OCI-LY7 (cell line): ENCODE data around the gene IPO13. TPM values are rescaled to one million over a fixed set of nuclear protein-coding genes. Genes with fewer than 3 reads are reported as not detected.

ENCODE experiments used
- Bru-seq: library from RNA; stranded (reverse); fragments of 400-500 nt; gene quantifications from one replicate; lab custom pipeline; 2021; lab: Mats Ljungman, UMichigan
- BruChase-seq, 2 experiments: library from RNA; stranded (reverse); fragments of 400-500 nt; gene quantifications; one replicate each; lab custom pipeline; 2021; lab: Mats Ljungman, UMichigan
- BruUV-seq: library from RNA; stranded (reverse); fragments of 400-500 nt; replicated peaks from 2 replicates; lab custom pipeline; 2021; lab: Mats Ljungman, UMichigan
- CTCF ChIA-PET: fragments of 300-600 bp; sonication (Branson Sonifier 250); formaldehyde crosslinking; loops from one replicate; lab custom pipeline; 2022; ENCODE audit warnings: antibody characterized with exemption; ENCODE audit not compliant: unreplicated experiment; lab: Charles Lee
- POLR2A ChIA-PET: fragments of 300-600 bp; sonication (Branson Sonifier 250); formaldehyde crosslinking; loops from one replicate; lab custom pipeline; 2022; ENCODE audit warnings: antibody characterized with exemption; lab: Charles Lee
- DNase-seq: peaks from one replicate; pipeline ENCODE4 v3.0.0-alpha.2; 2015; ENCODE audit warnings: low spot score
- H2AFZ ChIP-seq: fragments of 200-600 bp; sonication (generic), shearing (Covaris generic); 2 replicates; pipeline ENCODE4 v1.6.1; 2014; ENCODE audit warnings: mild to moderate bottlenecking, antibody characterized with exemption, low read length, moderate library complexity
- H3K27ac ChIP-seq: fragments of 200-600 bp; sonication (generic); 2 replicates; pipeline ENCODE4 v1.5.1; 2014; ENCODE audit warnings: mixed run types, low read depth, mild to moderate bottlenecking, moderate library complexity, low read length, inconsistent platforms; ENCODE audit not compliant: poor library complexity, severe bottlenecking
- H3K36me3 ChIP-seq: fragments of 200-600 bp; sonication (generic); 2 replicates; pipeline ENCODE4 v1.6.1; 2014; ENCODE audit warnings: mild to moderate bottlenecking, antibody characterized with exemption, low read length, moderate library complexity, mixed read lengths; ENCODE audit not compliant: insufficient read depth
- H3K4me1 ChIP-seq: fragments of 200-600 bp; sonication (generic); 2 replicates; pipeline ENCODE4 v1.5.1; 2014; ENCODE audit warnings: mild to moderate bottlenecking, low read length; ENCODE audit not compliant: insufficient read depth, poor library complexity, severe bottlenecking
- H3K4me2 ChIP-seq: fragments of 200-600 bp; sonication (generic); 2 replicates; pipeline ENCODE4 v1.6.1; 2014; ENCODE audit warnings: mild to moderate bottlenecking, low read length
- H3K4me3 ChIP-seq: fragments of 200-600 bp; sonication (generic); 2 replicates; pipeline ENCODE4 v1.5.1; 2014; ENCODE audit warnings: mild to moderate bottlenecking, low read depth, low read length; ENCODE audit not compliant: poor library complexity, severe bottlenecking
- H3K79me2 ChIP-seq: fragments of 200-600 bp; sonication (generic); 2 replicates; pipeline ENCODE4 v1.6.1; 2016; ENCODE audit warnings: low read depth, mild to moderate bottlenecking, low read length, moderate library complexity, mixed read lengths; ENCODE audit not compliant: insufficient read depth
- H3K9me2 ChIP-seq: fragments of 200-600 bp; sonication (generic); 2 replicates; pipeline ENCODE4 v1.6.1; 2016; ENCODE audit warnings: mild to moderate bottlenecking, low read length, mixed read lengths; ENCODE audit not compliant: insufficient read depth
- H3K9me3 ChIP-seq: fragments of 200-600 bp; sonication (generic); 2 replicates; pipeline ENCODE4 v1.6.1; 2014; ENCODE audit warnings: mild to moderate bottlenecking, mixed run types, low read length, mixed read lengths
- H4K20me1 ChIP-seq: fragments of 200-600 bp; sonication (generic); 2 replicates; pipeline ENCODE4 v1.6.1; 2014; ENCODE audit warnings: mild to moderate bottlenecking, antibody characterized with exemption, low read length, moderate library complexity, mixed read lengths; ENCODE audit not compliant: insufficient read depth
- EZH2phosphoT487 ChIP-seq: fragments of 200-600 bp; sonication (generic); IDR thresholded peaks from 2 replicates; pipeline ENCODE4 v1.6.1; 2018; ENCODE audit warnings: low read depth, borderline replicate concordance, mild to moderate bottlenecking, mixed run types, antibody characterized with exemption, low read length, moderate library complexity, mixed read lengths
- intact Hi-C: fragments of 100-400 bp; cut with micrococcal nuclease; formaldehyde crosslinking; loops from one replicate; pipeline ENCODE4 v1.10.0; 2022; ENCODE audit not compliant: unreplicated experiment
- long read RNA-seq: library from polyadenylated mRNA; stranded (forward); transcript quantifications from one replicate; pipeline ENCODE4 v2.0.0, GENCODE V29; 2022
- total RNA-seq, 2 experiments: library from RNA; depleted of rRNA in 1 of 2; stranded (reverse); fragments of >200 nt in 1 of 2; shearing (Covaris generic) in 1 of 2; gene quantifications; 2 replicates each; pipeline ENCODE4 v1.2.3, GENCODE V29; 2014 to 2022
- TF ChIP-seq, protein P1 (sequence below): fragments of 200-600 bp; sonication (generic); conservative IDR thresholded peaks from 2 replicates; pipeline ENCODE4 v1.5.1; 2014; ENCODE audit warnings: mild to moderate bottlenecking, antibody characterized with exemption, low read length, moderate library complexity, mixed read lengths

Gene IPO13, protein sequence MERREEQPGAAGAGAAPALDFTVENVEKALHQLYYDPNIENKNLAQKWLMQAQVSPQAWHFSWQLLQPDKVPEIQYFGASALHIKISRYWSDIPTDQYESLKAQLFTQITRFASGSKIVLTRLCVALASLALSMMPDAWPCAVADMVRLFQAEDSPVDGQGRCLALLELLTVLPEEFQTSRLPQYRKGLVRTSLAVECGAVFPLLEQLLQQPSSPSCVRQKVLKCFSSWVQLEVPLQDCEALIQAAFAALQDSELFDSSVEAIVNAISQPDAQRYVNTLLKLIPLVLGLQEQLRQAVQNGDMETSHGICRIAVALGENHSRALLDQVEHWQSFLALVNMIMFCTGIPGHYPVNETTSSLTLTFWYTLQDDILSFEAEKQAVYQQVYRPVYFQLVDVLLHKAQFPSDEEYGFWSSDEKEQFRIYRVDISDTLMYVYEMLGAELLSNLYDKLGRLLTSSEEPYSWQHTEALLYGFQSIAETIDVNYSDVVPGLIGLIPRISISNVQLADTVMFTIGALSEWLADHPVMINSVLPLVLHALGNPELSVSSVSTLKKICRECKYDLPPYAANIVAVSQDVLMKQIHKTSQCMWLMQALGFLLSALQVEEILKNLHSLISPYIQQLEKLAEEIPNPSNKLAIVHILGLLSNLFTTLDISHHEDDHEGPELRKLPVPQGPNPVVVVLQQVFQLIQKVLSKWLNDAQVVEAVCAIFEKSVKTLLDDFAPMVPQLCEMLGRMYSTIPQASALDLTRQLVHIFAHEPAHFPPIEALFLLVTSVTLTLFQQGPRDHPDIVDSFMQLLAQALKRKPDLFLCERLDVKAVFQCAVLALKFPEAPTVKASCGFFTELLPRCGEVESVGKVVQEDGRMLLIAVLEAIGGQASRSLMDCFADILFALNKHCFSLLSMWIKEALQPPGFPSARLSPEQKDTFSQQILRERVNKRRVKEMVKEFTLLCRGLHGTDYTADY
- total RNA-seq (2014; rRNA removed; shearing (Covaris generic)), result 13.1 and 17.8 TPM in 2 replicates
- total RNA-seq (2022), result 24.1 and 26.5 TPM in 2 replicates
- Bru-seq, nascent RNA, result percentile 49 among the genes with signal in this experiment
- BruChase-seq, experiment 1, labeled RNA remaining after a 6-hour chase, result percentile 61 among the genes with signal in this experiment
- percentile 64 among the genes with signal in this experiment for BruChase-seq, experiment 2, labeled RNA remaining after a 2-hour chase
- long read RNA-seq, transcript IPO13-202 (20 exons, 3,894 nt), result major isoform, 33 of 52 reads
- long read RNA-seq, partial matches to known transcripts, result 10 of 52 reads
- long read RNA-seq, other reads (novel, unspliced or antisense), result 9 of 52 reads

DNA sequence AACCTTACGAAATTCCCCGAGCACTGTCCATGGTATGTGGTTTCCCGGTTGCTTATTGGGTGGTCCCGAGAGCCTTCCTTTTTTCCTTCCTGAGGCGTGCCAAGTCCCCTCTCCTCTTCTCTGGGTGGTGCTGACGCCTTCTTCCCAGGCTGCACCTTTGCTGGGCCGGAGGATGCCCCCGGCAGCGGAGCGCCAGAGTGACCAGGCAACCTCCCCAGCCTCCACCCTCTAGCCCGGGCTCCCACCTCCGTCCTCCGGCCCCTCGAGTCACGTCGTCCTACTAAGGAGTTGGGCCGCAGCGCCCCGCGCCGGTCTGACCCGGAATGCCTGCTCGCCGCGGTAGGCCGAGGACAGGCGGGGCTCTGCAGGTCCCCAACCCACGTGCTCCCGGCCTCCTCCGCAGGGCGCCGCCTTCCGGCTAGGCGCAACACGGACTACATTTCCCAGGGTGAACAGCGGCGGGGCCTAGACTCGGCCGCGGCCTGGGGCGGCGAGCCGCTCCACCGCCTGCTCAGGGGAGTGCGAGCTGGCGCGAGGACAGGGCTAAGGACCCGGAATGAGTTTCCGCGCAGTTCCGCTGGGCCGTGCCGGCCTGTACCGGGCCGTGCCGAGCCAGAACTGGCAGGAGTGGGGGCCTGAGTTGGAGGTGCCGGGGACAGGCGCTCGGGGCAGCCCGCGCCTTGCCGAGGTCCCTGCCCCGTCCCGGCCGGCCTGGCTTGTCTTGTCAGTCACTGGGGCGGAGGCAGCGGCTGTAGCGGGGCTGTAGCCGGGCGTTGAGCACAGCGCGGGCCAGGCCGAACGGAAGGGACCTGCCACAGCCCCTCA, at the start of gene IPO13:
Gene IPO13 (plus strand): TSS at position 715 of the 825 bp plus-strand sequence. CDS start 651 bp downstream, outside the sequence.
- Histone ChIP-seq H3K9me2 (no peaks in the 10 kb centered on the region), H3K9me3 (no peaks in the 10 kb centered on the region), H3K4me1 (peaks cover 22% of the 10 kb centered on the region), H3K4me2 (peak within 1 kb of the TSS; percentile 91), H3K36me3 (peaks cover 18% of the 10 kb centered on the region; the same call in 1 of the 2 replicates), H3K79me2 (peaks cover 3% of the 10 kb centered on the region; the same call in 1 of the 2 replicates), H2AFZ (peak within 1 kb of the TSS; percentile 88), H3K27ac (peak within 1 kb of the TSS; percentile 56), H4K20me1 (no peaks in the 10 kb centered on the region), H3K4me3 (peak within 1 kb of the TSS; percentile 76)
- no peak for TF ChIP-seq EZH2phosphoT487
- TF ChIP-seq, protein P1, sequence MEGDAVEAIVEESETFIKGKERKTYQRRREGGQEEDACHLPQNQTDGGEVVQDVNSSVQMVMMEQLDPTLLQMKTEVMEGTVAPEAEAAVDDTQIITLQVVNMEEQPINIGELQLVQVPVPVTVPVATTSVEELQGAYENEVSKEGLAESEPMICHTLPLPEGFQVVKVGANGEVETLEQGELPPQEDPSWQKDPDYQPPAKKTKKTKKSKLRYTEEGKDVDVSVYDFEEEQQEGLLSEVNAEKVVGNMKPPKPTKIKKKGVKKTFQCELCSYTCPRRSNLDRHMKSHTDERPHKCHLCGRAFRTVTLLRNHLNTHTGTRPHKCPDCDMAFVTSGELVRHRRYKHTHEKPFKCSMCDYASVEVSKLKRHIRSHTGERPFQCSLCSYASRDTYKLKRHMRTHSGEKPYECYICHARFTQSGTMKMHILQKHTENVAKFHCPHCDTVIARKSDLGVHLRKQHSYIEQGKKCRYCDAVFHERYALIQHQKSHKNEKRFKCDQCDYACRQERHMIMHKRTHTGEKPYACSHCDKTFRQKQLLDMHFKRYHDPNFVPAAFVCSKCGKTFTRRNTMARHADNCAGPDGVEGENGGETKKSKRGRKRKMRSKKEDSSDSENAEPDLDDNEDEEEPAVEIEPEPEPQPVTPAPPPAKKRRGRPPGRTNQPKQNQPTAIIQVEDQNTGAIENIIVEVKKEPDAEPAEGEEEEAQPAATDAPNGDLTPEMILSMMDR, result peak; percentile 84
- ChIA-PET POLR2A (interaction anchor here (0.6 to 1.2 kb wide), 8 partner anchors 24 to 296 kb away, joined by 3 to 4 read pairs (median 3); partner anchors contain the start of genes KDM4A and SLC6A9), CTCF (interaction anchor here (1.3 to 2.0 kb wide), 3 partner anchors 12 to 183 kb away, joined by 4 to 13 read pairs (median 4); no protein-coding TSS in a partner anchor)
- intact Hi-C loops, result loop anchor here (1.0 kb wide), 2 partner anchors 28 to 84 kb away; partner anchors contain the start of gene ATP6V0B
- BruUV-seq, result no TSS peak
- DNase-seq, result peak; percentile 97

DNA sequence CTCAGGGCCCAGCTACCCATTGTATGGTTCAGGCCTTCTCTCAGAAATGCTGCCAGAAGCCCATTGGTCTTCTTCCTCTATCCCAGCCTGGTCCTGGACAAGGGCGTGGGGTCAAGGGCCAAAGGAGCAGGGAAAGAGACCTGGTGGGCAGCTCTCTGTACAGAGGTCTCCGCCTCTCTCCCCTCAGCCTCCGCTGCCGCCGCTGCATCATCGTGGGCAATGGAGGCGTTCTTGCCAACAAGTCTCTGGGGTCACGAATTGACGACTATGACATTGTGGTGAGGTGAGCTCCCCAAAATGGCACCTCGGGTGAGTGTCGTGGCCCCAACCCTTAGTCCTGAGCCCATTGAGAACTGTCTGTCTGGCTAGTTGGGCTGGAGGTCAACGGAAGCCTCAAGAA, 47.8 kb upstream of the IPO13 start:
- Histone ChIP-seq H2AFZ (no peak overlapping the region), H3K4me2 (no peak overlapping the region), H3K36me3 (peaks cover 4% of the 10 kb centered on the region; the same call in 1 of the 2 replicates), H3K9me2 (no peaks in the 10 kb centered on the region), H3K79me2 (no peaks in the 10 kb centered on the region), H4K20me1 (no peaks in the 10 kb centered on the region), H3K27ac (no peak overlapping the region), H3K9me3 (no peaks in the 10 kb centered on the region), H3K4me3 (no peak overlapping the region), H3K4me1 (no peaks in the 10 kb centered on the region)
- intact Hi-C loops, result no loop called here
- BruUV-seq, result no TSS peak
- DNase-seq, result no peak
- POLR2A ChIA-PET, result no interaction called here
- TF ChIP-seq, protein P1, result no peak
- TF ChIP-seq EZH2phosphoT487, result no peak
- CTCF ChIA-PET, result interaction anchor here (0.6 kb wide), 1 partner anchor 611 kb away, joined by 3 read pairs; no protein-coding TSS in a partner anchor
